H9 (cell line): ENCODE data around the gene DOHH. TPM values are rescaled to one million over a fixed set of nuclear protein-coding genes. Genes with fewer than 3 reads are reported as not detected.

Experiments
- DNase-seq: peaks from one replicate; pipeline ENCODE4 v3.0.0-alpha.2; 2017
- H2AFZ ChIP-seq: one replicate; pipeline ENCODE4 v1.6.1; 2013; ENCODE audit warnings: mild to moderate bottlenecking, low read length, control low read depth, moderate library complexity
- H2AK5ac ChIP-seq: 2 replicates; pipeline ENCODE4 v1.6.1; 2013; ENCODE audit warnings: low read length, control low read depth, mixed read lengths; ENCODE audit not compliant: insufficient read length
- H2BK120ac ChIP-seq: one replicate; pipeline ENCODE4 v1.6.1; 2013; ENCODE audit warnings: low read depth, mild to moderate bottlenecking, low read length, control low read depth, inconsistent platforms; ENCODE audit not compliant: poor library complexity, severe bottlenecking
- H2BK12ac ChIP-seq: 2 replicates; pipeline ENCODE4 v1.6.1; 2013; ENCODE audit warnings: low read length, control low read depth, mixed read lengths, low read depth; ENCODE audit not compliant: insufficient read length
- H2BK15ac ChIP-seq: 2 replicates; pipeline ENCODE4 v1.6.1; 2013; ENCODE audit warnings: low read depth, low read length, control low read depth
- H2BK20ac ChIP-seq: one replicate; pipeline ENCODE4 v1.6.1; 2013; ENCODE audit warnings: low read depth, mild to moderate bottlenecking, low read length, control low read depth, inconsistent platforms; ENCODE audit not compliant: poor library complexity, severe bottlenecking
- H2BK5ac ChIP-seq: 2 replicates; pipeline ENCODE4 v1.6.1; 2013; ENCODE audit warnings: low read length, control low read depth, mixed read lengths; ENCODE audit not compliant: insufficient read length
- H3K14ac ChIP-seq: 2 replicates; pipeline ENCODE4 v1.6.1; 2013; ENCODE audit warnings: low read length, control low read depth; ENCODE audit not compliant: insufficient read depth
- H3K18ac ChIP-seq: 2 replicates; pipeline ENCODE4 v1.6.1; 2013; ENCODE audit warnings: low read depth, mild to moderate bottlenecking, mixed read lengths, low read length, control low read depth; ENCODE audit not compliant: insufficient read length
- H3K23ac ChIP-seq: 2 replicates; pipeline ENCODE4 v1.6.1; 2013; ENCODE audit warnings: low read length, control low read depth, mixed read lengths, low read depth; ENCODE audit not compliant: insufficient read length
- H3K23me2 ChIP-seq: 2 replicates; pipeline ENCODE4 v1.6.1; 2013; ENCODE audit warnings: low read depth, mild to moderate bottlenecking, mixed read lengths, low read length, control low read depth; ENCODE audit not compliant: insufficient read length, poor library complexity, severe bottlenecking
- H3K27ac ChIP-seq: 2 replicates; pipeline ENCODE4 v1.5.1; 2013; ENCODE audit warnings: low read length, control low read depth, mixed read lengths, low read depth; ENCODE audit not compliant: insufficient read length
- H3K27me3 ChIP-seq: 2 replicates; pipeline ENCODE4 v1.6.1; 2013; ENCODE audit warnings: low read length, control low read depth, inconsistent platforms; ENCODE audit not compliant: insufficient read depth
- H3K4ac ChIP-seq: 2 replicates; pipeline ENCODE4 v1.6.1; 2013; ENCODE audit warnings: low read depth, mild to moderate bottlenecking, control low read depth, inconsistent platforms, low read length, moderate library complexity
- H3K4me1 ChIP-seq: 2 replicates; pipeline ENCODE4 v1.6.1; 2013; ENCODE audit warnings: low read length, control low read depth, inconsistent platforms; ENCODE audit not compliant: insufficient read depth
- H3K4me2 ChIP-seq: 2 replicates; pipeline ENCODE4 v1.6.1; 2013; ENCODE audit warnings: low read length, control low read depth, mixed read lengths; ENCODE audit not compliant: insufficient read length, insufficient read depth
- H3K56ac ChIP-seq: 2 replicates; pipeline ENCODE4 v1.6.1; 2013; ENCODE audit warnings: low read depth, mild to moderate bottlenecking, mixed read lengths, low read length, control low read depth; ENCODE audit not compliant: insufficient read length
- H3K79me1 ChIP-seq: 2 replicates; pipeline ENCODE4 v1.6.1; 2013; ENCODE audit warnings: low read depth, mild to moderate bottlenecking, moderate library complexity, low read length, control low read depth, inconsistent platforms; ENCODE audit not compliant: insufficient read depth, poor library complexity, severe bottlenecking
- H3K79me2 ChIP-seq: 2 replicates; pipeline ENCODE4 v1.6.1; 2013; ENCODE audit warnings: low read length, control low read depth, inconsistent platforms; ENCODE audit not compliant: insufficient read depth
- H3K9ac ChIP-seq: 2 replicates; pipeline ENCODE4 v1.6.1; 2013; ENCODE audit warnings: low read length, control low read depth, mixed read lengths; ENCODE audit not compliant: insufficient read length; ENCODE audit errors: extremely low read depth
- H3K9me3 ChIP-seq: one replicate; pipeline ENCODE4 v1.6.1; 2013; ENCODE audit warnings: low read depth, low read length, inconsistent platforms; ENCODE audit not compliant: control insufficient read depth
- H3T11ph ChIP-seq: one replicate; pipeline ENCODE4 v1.6.1; 2013; ENCODE audit warnings: mild to moderate bottlenecking, low read length, control low read depth, inconsistent platforms
- H4K20me1 ChIP-seq: one replicate; pipeline ENCODE4 v1.6.1; 2013; ENCODE audit not compliant: control insufficient read depth, insufficient read length, insufficient read depth
- H4K5ac ChIP-seq: 2 replicates; pipeline ENCODE4 v1.6.1; 2013; ENCODE audit warnings: low read depth, mild to moderate bottlenecking, mixed read lengths, low read length, control low read depth; ENCODE audit not compliant: insufficient read length
- H4K8ac ChIP-seq: replicated peaks from 2 replicates; pipeline ENCODE4 v1.6.1; 2013; ENCODE audit warnings: low read length, control low read depth, mixed read lengths, low read depth; ENCODE audit not compliant: insufficient read length
- H4K91ac ChIP-seq: 2 replicates; pipeline ENCODE4 v1.6.1; 2013; ENCODE audit warnings: low read depth, mild to moderate bottlenecking, moderate library complexity, mixed read lengths, low read length, control low read depth; ENCODE audit not compliant: insufficient read length
- H3K27ac Mint-ChIP-seq, 3 experiments: 2 replicates in 2 of 3; 3 replicates in 1 of 3; pipeline ENCODE4 v1.8.0; 2020 to 2021; ENCODE audit warnings: mixed read lengths in 3 of 3, mild to moderate bottlenecking in 1 of 3, moderate library complexity in 1 of 3
- H3K27me3 Mint-ChIP-seq: 2 replicates; pipeline ENCODE4 v1.8.0; 2021; ENCODE audit warnings: low read depth, mild to moderate bottlenecking, moderate library complexity, mixed read lengths
- H3K36me3 Mint-ChIP-seq, 3 experiments: 2 replicates in 2 of 3; 3 replicates in 1 of 3; pipeline ENCODE4 v1.8.0; 2020 to 2021; ENCODE audit warnings: low read depth in 3 of 3, mixed read lengths in 3 of 3; ENCODE audit not compliant: insufficient read depth in 1 of 3
- H3K4me1 Mint-ChIP-seq, 2 experiments: 2 replicates each; pipeline ENCODE4 v1.8.0; 2020; ENCODE audit warnings: mixed read lengths in 2 of 2
- H3K4me3 Mint-ChIP-seq, 2 experiments: 2 replicates in 1 of 2; 3 replicates in 1 of 2; pipeline ENCODE4 v1.8.0; 2020 to 2021; ENCODE audit warnings: mild to moderate bottlenecking in 2 of 2, mixed read lengths in 2 of 2, moderate library complexity in 1 of 2
- H3K9me3 Mint-ChIP-seq, 2 experiments: 2 replicates in 1 of 2; 3 replicates in 1 of 2; pipeline ENCODE4 v1.8.0; 2020; ENCODE audit warnings: mild to moderate bottlenecking in 2 of 2, mixed read lengths in 2 of 2, moderate library complexity in 1 of 2
- CTCF ChIP-seq: fragments of 200-600 bp; sonication (generic); conservative IDR thresholded peaks from 3 replicates; pipeline ENCODE4 v1.8.0; 2021; ENCODE audit warnings: antibody characterized with exemption, mild to moderate bottlenecking
- whole genome bisulfite sequencing: extraction: QIAGEN DNeasy Blood & Tissue Kit; methylation state at CpG from one replicate; pipeline ENCODE4 v1.1.7; 2013; ENCODE audit warnings: missing lambda C conversion rate, low lambda C conversion rate, mixed read lengths; ENCODE audit not compliant: insufficient read length; ENCODE audit errors: extremely low coverage; 5-methylcytosine and 5-hydroxymethylcytosine counted together
- total RNA-seq: library from RNA; stranded (reverse); gene quantifications from 2 replicates; pipeline ENCODE4 v1.2.1, GENCODE V29; 2021

The DOHH gene
- total RNA-seq, 1 experiment from 2014 or later = 16.5 TPM

- H3K14ac ChIP-seq = no peak overlapping the region
- H3K9me3 ChIP-seq = no peaks in the 10 kb centered on the region
- no peak overlapping the region for H3K56ac ChIP-seq
- H4K91ac ChIP-seq = no peak overlapping the region
- H2BK5ac ChIP-seq = no peak overlapping the region
- H3K23ac ChIP-seq = no peak overlapping the region
- TF ChIP-seq CTCF = no peak
- no peak overlapping the region for H2BK20ac ChIP-seq
- no peak overlapping the region for H2BK15ac ChIP-seq
- no peak for DNase-seq
- no peak overlapping the region for H3K4ac ChIP-seq
- H3K18ac ChIP-seq = no peak overlapping the region
- WGBS = no CpG with 5 or more reads among the region's 24 CpGs
- H2BK12ac ChIP-seq = no peak overlapping the region
- no peak overlapping the region for H3T11ph ChIP-seq
- no peaks in the 10 kb centered on the region for H3K36me3 Mint-ChIP-seq
- no peaks in the 10 kb centered on the region for H3K23me2 ChIP-seq
- H4K8ac ChIP-seq = no peak overlapping the region
- peaks cover 9 to 17% of the 10 kb centered on the region in 2 experiments for H3K4me1 Mint-ChIP-seq
- no peak overlapping the region for H3K9ac ChIP-seq
- H4K20me1 ChIP-seq = no peaks in the 10 kb centered on the region
- no peak overlapping the region for H2AFZ ChIP-seq
- H4K5ac ChIP-seq = no peak overlapping the region
- no peak overlapping the region for H3K27ac Mint-ChIP-seq
- no peaks in the 10 kb centered on the region for H3K79me1 ChIP-seq
- no peak overlapping the region for H3K27ac ChIP-seq
- no peak overlapping the region for H2BK120ac ChIP-seq
- H3K4me3 Mint-ChIP-seq = peak overlapping the region in 1 of 2 experiments; percentile 46; a peak in 2 of 5 replicates
- no peak overlapping the region for H2AK5ac ChIP-seq
- H3K79me2 ChIP-seq = no peaks in the 10 kb centered on the region
- H3K9me3 Mint-ChIP-seq = no peaks in the 10 kb centered on the region
- H3K27me3 Mint-ChIP-seq = no peaks in the 10 kb centered on the region; the same call in 1 of the 2 replicates
- H3K4me1 ChIP-seq = no peaks in the 10 kb centered on the region; the same call in 1 of the 2 replicates
- H3K27me3 ChIP-seq = no peaks in the 10 kb centered on the region
- H3K4me2 ChIP-seq = peak overlapping the region; percentile 1
Observed at GRCh38 chr19:3444695-3445234, 55.7 kb downstream of the DOHH start.
